LNCAP (cell line): ENCODE results near the gene TCFL5.

Experiments used
- TF ChIP-seq, protein P1 (sequence below): fragments of 450-650 bp; IDR thresholded peaks from 2 replicates; pipeline ENCODE4 v1.5.1; 2017; ENCODE audit warnings: mild to moderate bottlenecking

TCFL5 gene

DNA sequence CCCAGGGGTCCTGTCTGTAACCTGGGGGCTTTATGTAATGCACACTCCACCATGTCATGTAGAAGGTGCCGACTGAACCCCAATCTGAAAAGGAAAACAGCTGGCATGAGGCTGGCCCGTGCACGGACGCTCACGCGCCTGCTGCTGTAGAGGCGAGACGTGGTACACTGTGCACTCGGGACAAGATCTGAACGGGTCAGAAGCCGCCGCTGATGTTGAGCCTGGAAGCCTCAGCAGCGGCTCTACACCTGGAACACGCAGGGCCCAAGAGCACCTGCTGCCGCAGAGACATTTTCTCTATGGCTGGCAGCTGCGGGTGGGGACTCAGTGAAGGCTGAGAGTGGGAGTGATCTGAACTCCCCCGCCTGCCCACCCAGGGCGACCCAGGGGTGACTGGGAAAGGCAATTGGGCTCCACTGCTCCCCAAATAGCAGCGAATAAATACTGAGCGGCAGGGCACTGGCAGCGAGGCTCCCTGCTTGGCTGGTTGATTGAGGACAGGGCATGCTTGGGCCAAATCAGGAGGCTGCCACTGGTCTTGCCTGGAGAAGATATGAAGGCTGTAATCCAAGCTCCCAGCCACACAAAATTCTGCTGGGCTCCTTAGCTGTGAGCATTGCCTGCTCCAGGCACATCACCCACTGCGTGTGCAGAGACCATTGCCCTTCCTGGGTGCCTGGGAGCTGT is 59.5 kb downstream of the TCFL5 start:
- TF ChIP-seq, protein P1, sequence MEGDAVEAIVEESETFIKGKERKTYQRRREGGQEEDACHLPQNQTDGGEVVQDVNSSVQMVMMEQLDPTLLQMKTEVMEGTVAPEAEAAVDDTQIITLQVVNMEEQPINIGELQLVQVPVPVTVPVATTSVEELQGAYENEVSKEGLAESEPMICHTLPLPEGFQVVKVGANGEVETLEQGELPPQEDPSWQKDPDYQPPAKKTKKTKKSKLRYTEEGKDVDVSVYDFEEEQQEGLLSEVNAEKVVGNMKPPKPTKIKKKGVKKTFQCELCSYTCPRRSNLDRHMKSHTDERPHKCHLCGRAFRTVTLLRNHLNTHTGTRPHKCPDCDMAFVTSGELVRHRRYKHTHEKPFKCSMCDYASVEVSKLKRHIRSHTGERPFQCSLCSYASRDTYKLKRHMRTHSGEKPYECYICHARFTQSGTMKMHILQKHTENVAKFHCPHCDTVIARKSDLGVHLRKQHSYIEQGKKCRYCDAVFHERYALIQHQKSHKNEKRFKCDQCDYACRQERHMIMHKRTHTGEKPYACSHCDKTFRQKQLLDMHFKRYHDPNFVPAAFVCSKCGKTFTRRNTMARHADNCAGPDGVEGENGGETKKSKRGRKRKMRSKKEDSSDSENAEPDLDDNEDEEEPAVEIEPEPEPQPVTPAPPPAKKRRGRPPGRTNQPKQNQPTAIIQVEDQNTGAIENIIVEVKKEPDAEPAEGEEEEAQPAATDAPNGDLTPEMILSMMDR, result no peak

DNA sequence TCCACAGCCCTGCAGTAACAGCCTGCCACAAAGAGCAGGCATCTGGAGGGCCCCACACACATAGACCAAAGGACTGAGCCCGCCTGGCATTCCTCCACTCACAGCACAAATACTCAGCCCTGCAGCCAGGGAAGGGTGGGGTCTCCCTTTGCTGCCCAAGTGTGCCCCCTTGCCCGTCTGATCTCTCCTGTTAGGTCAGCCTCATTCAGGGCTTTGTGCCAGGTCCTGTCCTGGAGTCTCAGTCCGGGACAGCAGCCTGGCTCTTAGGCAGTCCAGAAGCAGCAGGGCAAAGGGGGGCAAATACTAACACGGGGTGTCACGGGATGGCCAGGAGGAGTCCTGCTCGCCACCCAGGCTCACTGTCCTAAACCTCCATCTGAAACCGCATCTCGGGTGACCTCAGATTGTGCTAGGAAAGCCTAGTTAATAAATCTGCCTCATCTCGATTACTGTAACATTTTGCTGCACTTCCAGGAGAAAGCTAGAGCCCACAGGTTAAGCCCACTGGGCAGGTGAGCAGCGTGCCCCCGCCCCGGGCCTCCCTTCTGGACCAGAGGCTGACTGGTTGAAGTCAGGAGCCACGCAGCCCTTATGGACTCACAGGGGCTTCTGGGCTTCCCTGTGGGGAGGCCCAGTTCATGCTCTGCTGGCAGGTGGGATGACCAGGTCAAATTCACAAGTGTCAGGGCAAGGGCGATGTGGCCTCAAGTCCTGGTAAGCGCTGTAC is 60.2 kb downstream of the TCFL5 start:
- TF ChIP-seq, protein P1, result no peak

DNA sequence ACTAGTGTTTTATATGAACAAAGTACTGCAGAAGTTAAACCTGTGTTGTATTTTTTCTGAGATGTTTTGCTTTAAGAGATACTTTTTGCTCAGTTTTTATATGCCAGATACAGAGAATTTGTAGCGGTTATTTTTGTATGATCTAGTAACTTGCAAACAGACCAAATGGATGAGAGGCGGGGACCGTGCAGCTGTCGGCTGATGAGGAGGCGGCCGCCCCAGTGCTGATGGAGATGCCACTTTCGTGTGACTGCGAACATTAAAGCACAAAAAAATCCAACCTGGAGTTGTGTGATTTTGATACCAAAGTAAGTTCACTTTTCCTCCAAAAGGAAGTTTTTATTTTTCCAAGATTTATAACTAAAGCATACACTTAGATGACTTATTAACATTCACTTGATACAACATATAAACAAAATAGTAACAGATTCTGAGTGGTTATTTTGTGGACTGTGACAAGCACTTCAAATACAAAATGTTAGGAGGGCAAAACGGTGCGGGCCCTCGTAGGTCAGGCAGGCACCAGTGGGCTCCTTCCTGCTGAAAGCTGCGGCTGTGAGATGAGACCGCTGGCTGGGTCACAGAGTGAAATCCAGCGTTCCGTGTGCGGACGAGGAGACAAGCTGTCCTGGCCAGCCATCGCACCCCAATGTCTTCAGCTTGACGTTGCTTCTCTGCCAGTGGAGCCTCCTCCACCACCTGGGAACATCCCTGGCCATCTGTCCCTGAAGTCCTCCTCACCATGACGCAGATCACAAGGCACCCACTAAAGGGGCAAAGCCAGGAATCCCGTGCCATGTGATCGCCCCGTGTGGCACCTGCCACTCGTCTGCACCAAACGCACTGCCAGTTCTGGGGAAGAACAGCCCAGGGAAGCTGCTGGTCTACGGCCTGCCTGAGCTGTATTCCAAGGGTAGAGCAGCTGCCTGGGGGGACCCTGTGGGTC is 61.0 kb downstream of the TCFL5 start:
- TF ChIP-seq, protein P1, result no peak

DNA sequence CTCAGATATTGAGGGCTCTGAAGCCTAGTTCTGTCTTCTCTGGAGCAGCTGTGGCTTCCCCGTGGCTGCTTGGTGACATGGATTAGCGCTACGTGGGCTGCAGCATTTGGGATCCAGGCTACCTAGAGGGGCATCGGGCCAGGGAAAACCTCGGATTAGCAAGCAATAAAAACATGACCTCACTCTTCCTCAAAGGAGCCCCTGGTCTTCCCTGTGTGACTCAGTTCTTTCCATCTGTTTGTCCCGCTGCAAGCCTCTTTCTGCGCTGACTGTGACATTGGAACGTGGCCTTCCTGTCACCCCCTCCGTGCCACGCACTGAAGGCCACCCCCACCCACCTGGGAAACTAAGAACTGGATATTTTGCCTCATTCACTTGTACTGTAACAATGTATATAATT is 61.7 kb downstream of the TCFL5 start:
- TF ChIP-seq, protein P1, result no peak

DNA sequence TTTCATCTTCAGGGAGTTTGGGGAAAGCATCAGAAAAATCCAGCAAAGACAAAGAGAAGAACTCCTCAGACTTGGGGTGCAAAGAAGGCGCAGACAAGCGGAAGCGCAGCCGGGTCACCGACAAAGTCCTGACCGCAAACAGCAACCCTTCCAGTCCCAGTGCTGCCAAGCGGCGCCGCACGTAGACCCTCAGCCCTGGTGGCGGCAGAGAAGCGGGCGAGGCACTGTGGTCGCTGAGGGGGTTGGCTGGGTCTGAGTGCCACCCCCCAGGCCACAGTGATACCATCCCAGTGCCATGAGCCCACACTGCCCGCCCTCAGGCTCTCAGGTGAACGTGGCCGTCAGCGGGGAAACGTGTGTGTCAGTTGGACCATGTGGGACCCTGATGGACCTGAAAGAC is 62.2 kb downstream of the TCFL5 start:
- TF ChIP-seq, protein P1, result no peak

DNA sequence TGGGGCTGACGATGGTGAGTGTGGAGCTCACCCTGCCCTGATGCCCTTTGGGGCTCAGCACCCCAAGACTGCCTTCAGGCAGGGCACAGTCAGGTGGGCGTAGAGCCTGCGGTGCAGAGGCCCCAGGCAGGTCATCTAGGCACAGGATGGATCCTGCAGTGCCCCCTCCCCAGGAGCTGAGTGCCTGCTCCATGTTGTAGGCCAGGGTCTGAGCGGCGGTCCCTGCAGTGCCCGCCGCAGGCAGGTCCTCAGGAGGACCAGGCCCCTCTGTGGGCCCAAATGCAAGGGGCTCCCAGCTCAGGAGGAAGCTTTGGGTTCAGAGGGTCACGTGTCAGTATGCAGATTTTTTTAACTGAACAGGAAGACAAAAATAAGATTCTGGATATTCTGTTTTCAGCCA is 62.6 kb downstream of the TCFL5 start:
- TF ChIP-seq, protein P1, result no peak
